GM19397 (cell line): ENCODE measurements around the gene ZNF524.

Source experiments
- ATAC-seq: cut with Tn5 transposase; IDR thresholded peaks from one replicate; pipeline ENCODE4 v1.9.1; 2021; ENCODE audit warnings: mild to moderate bottlenecking, moderate library complexity; ENCODE audit not compliant: unreplicated experiment

ZNF524 gene

GRCh38 chr19:55652311-55653128, 52.4 kb downstream of the ZNF524 start:
- no peak for ATAC-seq
